NCI-H187 treated with DMSO at 0.1 percent for 48 hours (cell line): ENCODE data around the gene COL26A1.
"Not testable (repeated sequence)": the region's sequence is repeated elsewhere in the genome, so short reads cannot be mapped to it uniquely, and the experiment has no call there.

Source experiments
- DNase-seq: peaks from one replicate; lab custom pipeline; 2025; lab: John Stamatoyannopoulos, UW

COL26A1 gene

GRCh38 chr7:101450064-101450463, 87.4 kb downstream of the COL26A1 start:
- DNase-seq, result no peak

- DNase-seq, result no peak
Observed at GRCh38 chr7:101453617-101454016, 90.9 kb downstream of the COL26A1 start.

GRCh38 chr7:101457001-101457750, 94.5 kb downstream of the COL26A1 start:
- no peak for DNase-seq

- DNase-seq, result no peak
Observed at GRCh38 chr7:101465131-101465530, 102.5 kb downstream of the COL26A1 start.

GRCh38 chr7:101465576-101466196, 103.0 kb downstream of the COL26A1 start:
- DNase-seq, result no peak

GRCh38 chr7:101466871-101467270, 104.2 kb downstream of the COL26A1 start:
- no peak for DNase-seq

GRCh38 chr7:101468546-101469275, 106.0 kb downstream of the COL26A1 start:
- DNase-seq, result no peak

- no peak for DNase-seq
Observed at GRCh38 chr7:101470668-101471487, 108.2 kb downstream of the COL26A1 start.

- DNase-seq, result no peak
Observed at GRCh38 chr7:101474178-101474577, 111.5 kb downstream of the COL26A1 start.

- not testable (repeated sequence) for DNase-seq
Observed at GRCh38 chr7:101475691-101476090, 113.0 kb downstream of the COL26A1 start.

GRCh38 chr7:101479217-101479616, 116.5 kb downstream of the COL26A1 start:
- DNase-seq, result no peak

- DNase-seq, result not testable (repeated sequence)
Observed at GRCh38 chr7:101486056-101486432, 123.4 kb downstream of the COL26A1 start.

GRCh38 chr7:101486433-101487104, 123.9 kb downstream of the COL26A1 start:
- DNase-seq, result no peak

- DNase-seq, result no peak
Observed at GRCh38 chr7:101487105-101487458, 124.4 kb downstream of the COL26A1 start.

- no peak for DNase-seq
Observed at GRCh38 chr7:101487753-101488152, 125.1 kb downstream of the COL26A1 start.

GRCh38 chr7:101488826-101489572, 126.3 kb downstream of the COL26A1 start:
- no peak for DNase-seq

- not testable (repeated sequence) for DNase-seq
Observed at GRCh38 chr7:101490439-101490838, 127.8 kb downstream of the COL26A1 start.

GRCh38 chr7:101491442-101491841, 128.8 kb downstream of the COL26A1 start:
- not testable (repeated sequence) for DNase-seq

GRCh38 chr7:101494602-101495329, 132.1 kb downstream of the COL26A1 start:
- DNase-seq, result no peak

- DNase-seq, result no peak
Observed at GRCh38 chr7:101496017-101496416, 133.3 kb downstream of the COL26A1 start.
